SK-N-SH (cell line): ENCODE results near the gene MYRF. TPM values are rescaled to one million over a fixed set of nuclear protein-coding genes. Genes with fewer than 3 reads are reported as not detected.

Experiments
- CTCF ChIA-PET: fragments of 300-600, 350-600 bp; formaldehyde crosslinking; extraction: SDS; loops from one replicate; lab custom pipeline; 2021; lab: Yijun Ruan, JAX
- POLR2A ChIA-PET: fragments of 350-600 bp; sonication (Branson Sonifier 250); formaldehyde crosslinking; extraction: SDS; loops from one replicate; lab custom pipeline; 2020; ENCODE audit warnings: antibody characterized with exemption, inconsistent platforms; lab: Yijun Ruan, JAX
- DNase-seq: peaks from one replicate; pipeline ENCODE4 v3.0.0; 2012
- H2AFZ ChIP-seq: fragments of 200-600 bp; sonication (generic); 2 replicates; pipeline ENCODE4 v1.8.1; 2016; ENCODE audit warnings: antibody characterized with exemption, mild to moderate bottlenecking, low read depth
- H3F3A ChIP-seq: fragments of 200-600 bp; sonication (generic); replicated peaks from 2 replicates; pipeline ENCODE3; 2016; ENCODE audit warnings: antibody characterized with exemption, mild to moderate bottlenecking; ENCODE audit not compliant: insufficient read depth
- H3K27ac ChIP-seq, 2 experiments: fragments of 200-500 bp in 1 of 2; fragments of 200-600 bp in 1 of 2; sonication (Bioruptor generic) in 1 of 2; sonication (generic), shearing (Covaris generic) in 1 of 2; 2 replicates each; pipeline versions ENCODE4 v1.5.1 to v1.6.1; 2014 to 2016; ENCODE audit warnings: low read depth in 2 of 2, inconsistent platforms in 1 of 2, low read length in 1 of 2, mild to moderate bottlenecking in 1 of 2, mixed read lengths in 1 of 2
- H3K27me3 ChIP-seq: fragments of 200-600 bp; sonication (generic), shearing (Covaris generic); 2 replicates; pipeline ENCODE4 v1.6.1; 2016; ENCODE audit warnings: mixed run types; ENCODE audit not compliant: insufficient read depth
- H3K36me3 ChIP-seq, 2 experiments: fragments of 200-500 bp in 1 of 2; fragments of 200-600 bp in 1 of 2; sonication (Bioruptor generic) in 1 of 2; sonication (generic) in 1 of 2; replicated peaks in 1 of 2; 2 replicates each; pipeline versions ENCODE3 to v1.5.1; 2014 to 2016; ENCODE audit warnings: low read length in 1 of 2, mild to moderate bottlenecking in 1 of 2; ENCODE audit not compliant: insufficient read depth in 2 of 2, control insufficient read depth in 1 of 2
- H3K4me1 ChIP-seq, 2 experiments: fragments of 200-500 bp in 1 of 2; fragments of 200-600 bp in 1 of 2; sonication (Bioruptor generic) in 1 of 2; sonication (generic), shearing (Covaris generic) in 1 of 2; 2 replicates each; pipeline versions ENCODE4 v1.5.1 to v1.6.1; 2014 to 2016; ENCODE audit warnings: low read depth in 1 of 2, low read length in 1 of 2, mixed run types in 1 of 2; ENCODE audit not compliant: insufficient read depth in 2 of 2, control insufficient read depth in 1 of 2
- H3K4me2 ChIP-seq: fragments of 200-600 bp; sonication (generic), shearing (Covaris generic); 2 replicates; pipeline ENCODE4 v1.6.1; 2017; ENCODE audit warnings: mixed run types
- H3K4me3 ChIP-seq, 2 experiments: fragments of 200-500 bp in 1 of 2; fragments of 200-600 bp in 1 of 2; sonication (Bioruptor generic) in 1 of 2; sonication (generic), shearing (Covaris generic) in 1 of 2; 2 replicates each; pipeline versions ENCODE4 v1.5.1 to v1.8.1; 2014 to 2016; ENCODE audit warnings: low read depth in 2 of 2, inconsistent platforms in 1 of 2, low read length in 1 of 2, mild to moderate bottlenecking in 1 of 2, mixed read lengths in 1 of 2, moderate library complexity in 1 of 2
- H3K79me2 ChIP-seq: fragments of 200-600 bp; sonication (generic); 2 replicates; pipeline ENCODE4 v1.8.1; 2017; ENCODE audit warnings: mild to moderate bottlenecking; ENCODE audit not compliant: insufficient read depth
- H3K9ac ChIP-seq: fragments of 200-600 bp; sonication (generic); 2 replicates; pipeline ENCODE4 v1.6.1; 2017; ENCODE audit warnings: mixed run types
- H3K9me2 ChIP-seq: fragments of 200-600 bp; sonication (generic); 2 replicates; pipeline ENCODE4 v1.6.1; 2017; ENCODE audit warnings: mixed run types
- H3K9me3 ChIP-seq: fragments of 200-600 bp; sonication (generic); 2 replicates; pipeline ENCODE4 v1.6.1; 2017; ENCODE audit warnings: mixed run types, mild to moderate bottlenecking, moderate library complexity
- H4K20me1 ChIP-seq: fragments of 200-600 bp; sonication (generic); 2 replicates; pipeline ENCODE4 v1.6.1; 2017; ENCODE audit warnings: mild to moderate bottlenecking, mixed run types; ENCODE audit not compliant: insufficient read depth
- EP300 ChIP-seq, 2 experiments: IDR thresholded peaks; 2 replicates each; pipeline versions ENCODE4 v1.4.0 to v1.6.1; 2012; ENCODE audit warnings: borderline replicate concordance in 1 of 2, low read depth in 1 of 2, low read length in 1 of 2
- FOXM1 ChIP-seq: IDR thresholded peaks from 2 replicates; pipeline ENCODE4 v1.4.0; 2012; ENCODE audit warnings: low read depth, mild to moderate bottlenecking
- GABPA ChIP-seq: IDR thresholded peaks from 2 replicates; pipeline ENCODE4 v1.4.0; 2012; ENCODE audit warnings: low read depth, mild to moderate bottlenecking
- GATA2 ChIP-seq: sonication (generic); formaldehyde crosslinking; IDR thresholded peaks from 2 replicates; pipeline ENCODE4 v1.5.0; 2020; ENCODE audit warnings: mild to moderate bottlenecking, missing genetic modification reagents
- IRF3 ChIP-seq: fragments of 150-350 bp; IDR thresholded peaks from 2 replicates; pipeline ENCODE4 v1.6.1; 2016; ENCODE audit warnings: mild to moderate bottlenecking, low read depth, low read length
- POLR2AphosphoS5 ChIP-seq: IDR thresholded peaks from 2 replicates; pipeline ENCODE4 v1.6.1; 2012; ENCODE audit warnings: low read depth, low read length
- RAD21 ChIP-seq: IDR thresholded peaks from 2 replicates; pipeline ENCODE4 v1.6.1; 2012; ENCODE audit warnings: mild to moderate bottlenecking, low read length
- REST ChIP-seq: IDR thresholded peaks from 2 replicates; pipeline ENCODE4 v1.6.1; 2012; ENCODE audit warnings: mild to moderate bottlenecking, low read depth, low read length, moderate library complexity
- RFX5 ChIP-seq: IDR thresholded peaks from 2 replicates; pipeline ENCODE4 v1.6.1; 2012; ENCODE audit warnings: mild to moderate bottlenecking, improper control_type of control experiment, low read length
- USF1 ChIP-seq: IDR thresholded peaks from 2 replicates; pipeline ENCODE4 v1.4.0; 2012; ENCODE audit warnings: low read depth, borderline replicate concordance
- YY1 ChIP-seq: IDR thresholded peaks from 2 replicates; pipeline ENCODE4 v1.4.0; 2012; ENCODE audit warnings: low read depth, mild to moderate bottlenecking
- WGBS: methylation state at CpG from one replicate; pipeline ENCODE4 v1.1.6; 2017; ENCODE audit warnings: low lambda C conversion rate; 5-methylcytosine and 5-hydroxymethylcytosine counted together
- polyA plus RNA-seq, 3 experiments: library from polyadenylated mRNA; depleted of rRNA; stranded (reverse); fragments of >200 nt; gene quantifications; 2 replicates each; pipeline ENCODE4 v1.2.3, GENCODE V29; 2012

MYRF gene
- polyA plus RNA-seq, 1 of the 3 experiments (the other 2 are of a cell fraction), result 2.8 TPM

- ChIA-PET POLR2A (interaction anchor here (1.0 kb wide), 1 partner anchor 15 kb away, joined by 3 read pairs; no protein-coding TSS in a partner anchor), CTCF (interaction anchor here (0.6 to 14.3 kb wide), 13 partner anchors 10 to 343 kb away, joined by 3 to 140 read pairs (median 4); partner anchors contain the start of genes MYRF and TMEM258)
- Histone ChIP-seq H3F3A (no peaks in the 10 kb centered on the region), H3K79me2 (no peaks in the 10 kb centered on the region), H3K9ac (no peak overlapping the region), H3K36me3 (no peaks in the 10 kb centered on the region), H3K9me3 (no peaks in the 10 kb centered on the region), H2AFZ (no peak overlapping the region), H3K4me1 (peaks cover 0 to 30% of the 10 kb centered on the region in 2 experiments; a peak in 2 of 4 replicates), H4K20me1 (no peaks in the 10 kb centered on the region), H3K27ac (no peak overlapping the region; a peak in 1 of 4 replicates), H3K9me2 (no peaks in the 10 kb centered on the region), H3K4me2 (no peak overlapping the region), H3K4me3 (no peak overlapping the region), H3K27me3 (no peaks in the 10 kb centered on the region)
- DNase-seq, result peak; percentile 88
- WGBS, result 82% methylated on average over 8 of the region's 22 CpGs
- 0 out of 2 replicates have a peak, but pooled peaks have one; percentile 6 for TF ChIP-seq RAD21
- TF ChIP-seq RFX5, result no peak
Measured at GRCh38 chr11:61764606-61765260, 12.3 kb downstream of the MYRF start.

- no peaks in the 10 kb centered on the region for H3F3A ChIP-seq
- WGBS, result 90% methylated on average over 16 of the region's 26 CpGs
- no peak overlapping the region for H3K4me3 ChIP-seq
- H3K27ac ChIP-seq, result no peak overlapping the region
- no peaks in the 10 kb centered on the region for H3K79me2 ChIP-seq
- H3K9me3 ChIP-seq, result no peaks in the 10 kb centered on the region
- CTCF ChIA-PET, result interaction anchor here (1.4 to 14.3 kb wide), 5 partner anchors 12 to 317 kb away, joined by 3 to 140 read pairs (median 14); partner anchors contain the start of gene MYRF
- H3K9me2 ChIP-seq, result no peaks in the 10 kb centered on the region
- DNase-seq, result no peak
- no peaks in the 10 kb centered on the region for H3K27me3 ChIP-seq
- H4K20me1 ChIP-seq, result no peaks in the 10 kb centered on the region
- no peaks in the 10 kb centered on the region for H3K36me3 ChIP-seq
- no peak overlapping the region for H2AFZ ChIP-seq
- no peak overlapping the region for H3K4me2 ChIP-seq
- POLR2A ChIA-PET, result interaction anchor here (0.6 kb wide), 1 partner anchor 26 kb away, joined by 4 read pairs; no protein-coding TSS in a partner anchor
- TF ChIP-seq POLR2AphosphoS5 (no peak), USF1 (no peak), REST (no peak), YY1 (no peak), GATA2 (no peak), EP300 (IDR thresholded peaks at IDR 0.05; ENCODE audit: borderline replicate concordance in 1 of 2, low read depth in 1 of 2, low read length in 1 of 2) (no peak), GABPA (no peak), IRF3 (no peak), FOXM1 (no peak)
- H3K9ac ChIP-seq, result no peak overlapping the region
- peaks cover 0 to 30% of the 10 kb centered on the region in 2 experiments; a peak in 2 of 4 replicates for H3K4me1 ChIP-seq
Measured at GRCh38 chr11:61765550-61766253, 13.3 kb downstream of the MYRF start.
